AG10803 (cell line): Measurements from ENCODE around the gene CD70.
"Not testable (repeated sequence)": the region's sequence is repeated elsewhere in the genome, so short reads cannot be mapped to it uniquely, and the experiment has no call there.

Experiments
- DNase-seq: peaks from one replicate; pipeline ENCODE4 v3.0.0; 2010; ENCODE audit warnings: low read depth
- H3K4me3 ChIP-seq: 2 replicates; pipeline ENCODE4 v1.5.1; 2011; ENCODE audit warnings: mild to moderate bottlenecking, low read length, control low read depth
- TF ChIP-seq, protein P1 (sequence below): conservative IDR thresholded peaks from 2 replicates; pipeline ENCODE4 v1.5.1; 2011; ENCODE audit warnings: mild to moderate bottlenecking, low read length, control low read depth, inconsistent platforms

The CD70 gene

GRCh38 chr19:6568816-6569215 lies 22.1 kb downstream of the CD70 start:
- TF ChIP-seq, protein P1, sequence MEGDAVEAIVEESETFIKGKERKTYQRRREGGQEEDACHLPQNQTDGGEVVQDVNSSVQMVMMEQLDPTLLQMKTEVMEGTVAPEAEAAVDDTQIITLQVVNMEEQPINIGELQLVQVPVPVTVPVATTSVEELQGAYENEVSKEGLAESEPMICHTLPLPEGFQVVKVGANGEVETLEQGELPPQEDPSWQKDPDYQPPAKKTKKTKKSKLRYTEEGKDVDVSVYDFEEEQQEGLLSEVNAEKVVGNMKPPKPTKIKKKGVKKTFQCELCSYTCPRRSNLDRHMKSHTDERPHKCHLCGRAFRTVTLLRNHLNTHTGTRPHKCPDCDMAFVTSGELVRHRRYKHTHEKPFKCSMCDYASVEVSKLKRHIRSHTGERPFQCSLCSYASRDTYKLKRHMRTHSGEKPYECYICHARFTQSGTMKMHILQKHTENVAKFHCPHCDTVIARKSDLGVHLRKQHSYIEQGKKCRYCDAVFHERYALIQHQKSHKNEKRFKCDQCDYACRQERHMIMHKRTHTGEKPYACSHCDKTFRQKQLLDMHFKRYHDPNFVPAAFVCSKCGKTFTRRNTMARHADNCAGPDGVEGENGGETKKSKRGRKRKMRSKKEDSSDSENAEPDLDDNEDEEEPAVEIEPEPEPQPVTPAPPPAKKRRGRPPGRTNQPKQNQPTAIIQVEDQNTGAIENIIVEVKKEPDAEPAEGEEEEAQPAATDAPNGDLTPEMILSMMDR, result no peak
- DNase-seq, result peak; percentile 43
- no peak overlapping the region for H3K4me3 ChIP-seq

DNA sequence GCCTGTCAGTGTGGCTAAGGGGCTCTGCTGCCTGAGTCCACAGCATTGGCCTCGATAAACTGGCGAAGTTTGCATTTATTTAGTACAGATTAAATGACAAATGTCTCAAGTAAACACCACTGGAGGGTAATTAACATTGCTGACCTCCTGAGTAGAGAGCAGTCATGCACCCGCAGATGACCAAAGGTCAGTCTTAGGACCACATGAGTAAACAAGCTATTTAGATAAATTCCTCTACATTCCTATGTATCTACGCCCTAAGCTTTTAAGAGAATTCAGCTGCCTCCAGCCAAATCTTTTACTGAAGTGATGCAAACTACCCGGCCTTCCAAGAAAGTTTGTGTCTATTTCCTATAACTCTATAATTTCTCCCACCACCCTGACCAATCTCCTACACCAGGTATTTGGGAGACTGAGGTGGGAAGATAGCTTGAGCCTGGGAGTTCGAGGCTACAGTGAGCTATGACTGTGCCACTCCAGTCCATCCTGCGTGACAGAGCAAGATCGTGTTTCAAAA lies 22.9 kb downstream of the CD70 start:
- DNase-seq, result peak; percentile 8

DNA sequence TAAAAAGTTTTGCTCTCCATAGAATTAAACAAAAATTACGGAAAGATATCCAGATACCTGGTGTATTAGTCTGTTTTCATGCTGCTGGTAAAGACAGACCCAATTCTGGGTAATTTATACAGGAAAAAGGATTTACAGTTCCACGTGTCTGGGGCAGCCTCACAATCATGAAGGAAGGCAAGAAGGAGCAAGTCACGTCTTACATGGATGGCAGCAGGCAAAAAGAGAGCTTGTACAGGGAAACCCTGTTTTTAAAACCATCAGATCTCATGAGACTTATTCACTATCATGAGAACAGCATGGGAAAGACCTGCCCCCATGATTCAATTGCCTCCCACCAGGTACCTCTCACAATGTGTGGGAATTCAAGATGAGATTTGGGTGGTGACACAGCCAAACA lies 24.2 kb downstream of the CD70 start:
- not testable (repeated sequence) for H3K4me3 ChIP-seq, DNase-seq

More for the DNA sequence above, 22.9 kb downstream of the CD70 start:
- no peak overlapping the region for H3K4me3 ChIP-seq
- TF ChIP-seq, protein P1, result no peak

DNA sequence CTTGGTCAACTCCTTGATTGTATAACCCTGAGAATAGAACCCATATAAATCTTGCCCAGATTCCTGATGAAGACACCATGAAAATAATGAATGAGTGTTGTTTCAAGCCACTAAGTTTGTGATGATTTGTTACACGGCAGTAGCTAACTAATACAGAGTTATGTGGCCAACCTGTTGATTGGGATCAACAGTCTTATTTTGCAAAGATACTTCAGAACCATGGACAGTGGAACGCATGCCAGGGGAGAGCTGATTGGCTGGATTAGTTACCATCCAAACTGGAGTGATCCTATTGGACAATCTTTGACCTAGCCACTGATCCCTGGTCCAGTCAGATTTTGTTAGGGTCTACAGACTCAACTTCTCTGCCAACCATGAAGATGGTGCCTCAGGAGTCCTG lies 26.6 kb downstream of the CD70 start:
- no peak for DNase-seq
- TF ChIP-seq, protein P1, result no peak
- H3K4me3 ChIP-seq, result no peak overlapping the region

DNA sequence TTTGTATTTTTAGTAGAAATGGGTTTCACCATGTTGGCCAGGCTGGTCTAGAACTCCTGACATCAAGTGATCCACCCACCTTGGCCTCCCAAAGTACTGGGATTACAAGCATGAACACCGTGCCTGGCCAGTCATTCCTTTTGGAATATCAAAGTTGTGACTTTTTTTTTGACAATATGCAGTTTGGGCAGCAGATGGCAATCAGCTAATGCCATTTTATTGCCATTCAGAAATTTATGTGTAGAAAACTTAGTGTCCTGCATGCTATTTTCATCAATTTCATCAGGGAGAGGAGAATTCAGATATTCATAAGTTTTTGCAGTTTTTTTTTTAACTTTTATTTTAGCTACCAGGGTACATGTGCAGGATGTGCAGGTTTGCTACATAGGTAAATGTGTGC lies 28.5 kb downstream of the CD70 start:
- not testable (repeated sequence) for H3K4me3 ChIP-seq, DNase-seq

- no peak overlapping the region for H3K4me3 ChIP-seq
- TF ChIP-seq, protein P1, result no peak
- DNase-seq, result no peak
These were observed 34.3 kb downstream of the CD70 start for GRCh38 chr19:6556480-6557195.

DNA sequence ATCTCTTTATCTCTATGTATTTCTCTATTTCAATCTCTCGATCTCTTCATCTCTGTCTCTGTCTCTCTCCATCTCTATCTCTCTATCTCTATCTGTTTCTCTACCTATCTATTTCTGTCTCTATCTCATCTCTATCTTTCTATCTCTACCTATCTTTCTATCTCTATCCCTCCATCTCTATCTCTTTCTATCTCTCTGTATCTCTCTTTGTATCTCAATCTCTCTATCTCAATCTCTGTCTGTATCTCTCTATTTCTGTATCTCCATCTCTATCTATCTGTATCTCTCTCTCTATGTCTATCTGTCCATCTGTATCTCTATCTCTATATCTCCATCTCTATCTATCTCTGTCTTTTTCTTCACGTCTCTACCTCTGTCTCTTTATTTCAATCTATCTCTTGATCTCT lies 34.9 kb downstream of the CD70 start:
- no peak overlapping the region for H3K4me3 ChIP-seq
- TF ChIP-seq, protein P1, result no peak
- no peak for DNase-seq

- no peak for DNase-seq
- H3K4me3 ChIP-seq, result no peak overlapping the region
- TF ChIP-seq, protein P1, result no peak
These were observed 39.1 kb downstream of the CD70 start for GRCh38 chr19:6551607-6552450.
